Measurements from ENCODE around the gene DAPK2.

Gene DAPK2

GRCh38 chr15:64052925-64053491, 6.7 kb upstream of the DAPK2 start:
- no peak for DNase-seq

- no peak for DNase-seq
These were observed 5.3 kb upstream of the DAPK2 start for GRCh38 chr15:64051407-64052259.

- no peak for DNase-seq
These were observed 4.8 kb upstream of the DAPK2 start for GRCh38 chr15:64051093-64051402.

- no peak for DNase-seq
These were observed 4.2 kb upstream of the DAPK2 start for GRCh38 chr15:64050281-64051092.

GRCh38 chr15:64048781-64049460, 2.6 kb upstream of the DAPK2 start:
- DNase-seq = peak; percentile 64

- peak; percentile 8 for DNase-seq
These were observed 388 bp downstream of the DAPK2 start for GRCh38 chr15:64045774-64046420.

- no peak for DNase-seq
These were observed 1.2 kb downstream of the DAPK2 start for GRCh38 chr15:64045101-64045435.

GRCh38 chr15:64044300-64045100, 1.8 kb downstream of the DAPK2 start:
- DNase-seq = peak; percentile 21

GRCh38 chr15:64038878-64039610, 7.2 kb downstream of the DAPK2 start:
- no peak for DNase-seq

GRCh38 chr15:64037966-64038365, 8.3 kb downstream of the DAPK2 start:
- peak; percentile 24 for DNase-seq

GRCh38 chr15:64037116-64037515, 9.2 kb downstream of the DAPK2 start:
- peak; percentile 28 for DNase-seq

- no peak for DNase-seq
These were observed 10.8 kb downstream of the DAPK2 start for GRCh38 chr15:64035525-64035924.

GRCh38 chr15:64034519-64034918, 11.8 kb downstream of the DAPK2 start:
- no peak for DNase-seq

- no peak for DNase-seq
These were observed 14.0 kb downstream of the DAPK2 start for GRCh38 chr15:64032329-64032728.

GRCh38 chr15:64030123-64030522, 16.2 kb downstream of the DAPK2 start:
- DNase-seq = no peak

GRCh38 chr15:64029633-64030032, 16.7 kb downstream of the DAPK2 start:
- DNase-seq = no peak

- DNase-seq = no peak
These were observed 17.2 kb downstream of the DAPK2 start for GRCh38 chr15:64029110-64029509.

GRCh38 chr15:64026591-64026990, 19.7 kb downstream of the DAPK2 start:
- peak; percentile 47 for DNase-seq

- no peak for DNase-seq
These were observed 21.9 kb downstream of the DAPK2 start for GRCh38 chr15:64024172-64025050.

GRCh38 chr15:64023220-64023619, 23.1 kb downstream of the DAPK2 start:
- DNase-seq = no peak

Measured in suppressor macrophage treated with lipopolysaccharide for 4 hours (primary cell).